Nephron (organoid): ENCODE results near the gene PDZD2.

Experiments
- H3K27ac Mint-ChIP-seq, 3 experiments: 2 replicates each; pipeline ENCODE4 v1.8.0; 2020; ENCODE audit warnings: mixed read lengths in 3 of 3, mild to moderate bottlenecking in 2 of 3, moderate library complexity in 1 of 3
- H3K27me3 Mint-ChIP-seq: 2 replicates; pipeline ENCODE4 v1.8.0; 2021; ENCODE audit warnings: low read depth, mild to moderate bottlenecking, moderate library complexity, mixed read lengths
- H3K36me3 Mint-ChIP-seq: 2 replicates; pipeline ENCODE4 v1.8.0; 2020; ENCODE audit warnings: low read depth, mixed read lengths
- H3K4me1 Mint-ChIP-seq: 2 replicates; pipeline ENCODE4 v1.8.0; 2020; ENCODE audit warnings: mixed read lengths
- H3K4me3 Mint-ChIP-seq, 3 experiments: 2 replicates each; pipeline ENCODE4 v1.8.0; 2020; ENCODE audit warnings: mild to moderate bottlenecking in 3 of 3, mixed read lengths in 3 of 3, moderate library complexity in 2 of 3
- H3K9me3 Mint-ChIP-seq: 2 replicates; pipeline ENCODE4 v1.8.0; 2020; ENCODE audit warnings: mixed read lengths
- TF ChIP-seq, protein P1 (sequence below), 3 experiments: fragments of 200-600 bp; sonication (generic); IDR thresholded peaks; one replicate each; pipeline ENCODE4 v1.5.0; 2021; ENCODE audit warnings: antibody characterized with exemption in 3 of 3; ENCODE audit not compliant: unreplicated experiment in 3 of 3

PDZD2 gene

DNA sequence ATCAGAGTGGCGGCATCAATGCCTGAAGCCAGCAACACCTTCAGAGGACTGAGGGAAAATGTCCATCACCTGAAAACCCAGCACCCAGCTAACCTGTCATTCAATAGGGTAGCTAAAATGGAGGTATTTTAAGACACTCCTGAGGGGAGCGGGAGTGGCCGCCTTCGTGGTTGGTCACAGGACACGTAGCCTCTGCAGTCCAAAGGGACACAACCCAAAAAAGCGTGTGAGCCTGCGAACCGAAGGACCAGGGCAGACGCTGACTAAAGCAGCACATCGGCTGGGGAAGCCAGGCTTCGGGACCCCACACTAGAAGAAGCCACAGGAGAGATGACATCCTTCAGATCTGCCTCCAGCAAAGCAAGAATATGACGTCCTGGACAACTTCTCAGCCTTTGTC is 464.6 kb downstream of the PDZD2 start:
- TF ChIP-seq, protein P1, sequence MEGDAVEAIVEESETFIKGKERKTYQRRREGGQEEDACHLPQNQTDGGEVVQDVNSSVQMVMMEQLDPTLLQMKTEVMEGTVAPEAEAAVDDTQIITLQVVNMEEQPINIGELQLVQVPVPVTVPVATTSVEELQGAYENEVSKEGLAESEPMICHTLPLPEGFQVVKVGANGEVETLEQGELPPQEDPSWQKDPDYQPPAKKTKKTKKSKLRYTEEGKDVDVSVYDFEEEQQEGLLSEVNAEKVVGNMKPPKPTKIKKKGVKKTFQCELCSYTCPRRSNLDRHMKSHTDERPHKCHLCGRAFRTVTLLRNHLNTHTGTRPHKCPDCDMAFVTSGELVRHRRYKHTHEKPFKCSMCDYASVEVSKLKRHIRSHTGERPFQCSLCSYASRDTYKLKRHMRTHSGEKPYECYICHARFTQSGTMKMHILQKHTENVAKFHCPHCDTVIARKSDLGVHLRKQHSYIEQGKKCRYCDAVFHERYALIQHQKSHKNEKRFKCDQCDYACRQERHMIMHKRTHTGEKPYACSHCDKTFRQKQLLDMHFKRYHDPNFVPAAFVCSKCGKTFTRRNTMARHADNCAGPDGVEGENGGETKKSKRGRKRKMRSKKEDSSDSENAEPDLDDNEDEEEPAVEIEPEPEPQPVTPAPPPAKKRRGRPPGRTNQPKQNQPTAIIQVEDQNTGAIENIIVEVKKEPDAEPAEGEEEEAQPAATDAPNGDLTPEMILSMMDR (IDR thresholded peaks at IDR 0.05; ENCODE audit: unreplicated experiment in 3 of 3) = no peak
- peaks cover 19% of the 10 kb centered on the region for H3K4me1 Mint-ChIP-seq
- peaks cover 68% of the 10 kb centered on the region for H3K36me3 Mint-ChIP-seq
- H3K27ac Mint-ChIP-seq = no peak overlapping the region
- H3K9me3 Mint-ChIP-seq = no peaks in the 10 kb centered on the region
- no peak overlapping the region for H3K4me3 Mint-ChIP-seq
- H3K27me3 Mint-ChIP-seq = no peaks in the 10 kb centered on the region

DNA sequence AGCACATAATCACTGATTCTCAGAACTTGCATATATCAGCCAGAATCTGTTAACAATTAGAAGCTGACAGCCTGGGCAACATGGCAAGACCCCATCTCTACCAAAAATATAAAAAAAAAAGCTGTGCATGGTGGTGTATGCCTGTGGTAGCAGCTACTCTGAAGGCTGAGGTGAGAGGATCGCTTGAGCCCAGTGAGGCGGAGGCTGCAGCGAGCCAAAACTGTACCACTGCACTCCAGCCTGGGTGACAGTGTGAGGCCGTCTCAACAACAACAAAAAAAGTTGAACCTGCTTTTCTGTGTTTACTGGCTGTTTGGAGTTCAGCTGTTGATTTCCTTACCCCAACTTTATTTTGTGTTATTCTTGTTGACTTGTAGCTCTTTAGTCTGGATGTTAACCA is 468.4 kb downstream of the PDZD2 start:
- no peak overlapping the region for H3K4me3 Mint-ChIP-seq
- no peaks in the 10 kb centered on the region for H3K27me3 Mint-ChIP-seq
- TF ChIP-seq, protein P1 (IDR thresholded peaks at IDR 0.05; ENCODE audit: unreplicated experiment in 3 of 3) = no peak
- H3K36me3 Mint-ChIP-seq = peaks cover 81% of the 10 kb centered on the region
- H3K4me1 Mint-ChIP-seq = no peaks in the 10 kb centered on the region
- H3K27ac Mint-ChIP-seq = no peak overlapping the region
- no peaks in the 10 kb centered on the region for H3K9me3 Mint-ChIP-seq

DNA sequence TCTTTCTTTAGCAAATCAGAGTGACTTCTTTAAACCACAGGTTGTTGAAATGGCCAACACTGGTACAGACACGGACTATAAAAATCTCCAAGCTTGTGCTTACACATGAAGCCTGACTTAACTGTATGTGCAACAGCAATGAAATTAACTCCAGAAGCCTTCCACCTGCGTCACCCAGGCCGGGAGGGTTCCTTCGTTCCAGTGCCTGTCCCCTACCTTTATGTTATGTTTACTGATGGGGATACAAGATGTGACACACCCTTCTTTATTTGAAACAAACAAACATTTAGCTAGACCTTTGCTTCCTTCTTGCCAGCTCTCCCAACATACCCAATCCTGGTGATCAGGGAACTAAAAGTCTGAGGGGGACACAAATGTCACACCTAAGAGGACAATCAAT is 469.2 kb downstream of the PDZD2 start:
- TF ChIP-seq, protein P1 (IDR thresholded peaks at IDR 0.05; ENCODE audit: unreplicated experiment in 3 of 3) = no peak
- Mint-ChIP-seq H3K4me1 (no peaks in the 10 kb centered on the region), H3K27me3 (no peaks in the 10 kb centered on the region), H3K27ac (no peak overlapping the region), H3K4me3 (no peak overlapping the region), H3K9me3 (no peaks in the 10 kb centered on the region), H3K36me3 (peaks cover 78% of the 10 kb centered on the region)

DNA sequence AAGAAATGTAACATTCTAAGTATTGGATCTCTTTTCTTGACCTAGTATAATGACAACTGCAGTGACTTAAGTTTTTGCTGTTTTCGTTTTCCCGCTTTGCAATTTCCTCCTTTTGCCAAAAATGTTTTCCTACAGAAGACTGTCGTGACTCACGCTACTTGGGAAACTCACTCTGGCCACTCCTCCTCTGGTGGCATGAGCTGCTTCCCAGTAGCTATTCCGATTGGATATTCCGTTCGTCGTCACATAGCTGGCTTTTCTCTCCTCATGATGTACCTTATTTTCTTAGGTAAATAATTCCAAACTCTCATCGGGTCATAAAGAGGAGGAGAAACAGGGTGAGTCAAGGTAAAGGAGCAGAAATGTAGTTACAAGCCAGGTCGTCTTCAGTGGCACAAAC is 470.3 kb downstream of the PDZD2 start:
- Mint-ChIP-seq H3K9me3 (no peaks in the 10 kb centered on the region), H3K27ac (no peak overlapping the region), H3K4me3 (no peak overlapping the region), H3K36me3 (peaks cover 74% of the 10 kb centered on the region), H3K4me1 (no peaks in the 10 kb centered on the region), H3K27me3 (no peaks in the 10 kb centered on the region)
- TF ChIP-seq, protein P1 (IDR thresholded peaks at IDR 0.05; ENCODE audit: unreplicated experiment in 3 of 3) = no peak

DNA sequence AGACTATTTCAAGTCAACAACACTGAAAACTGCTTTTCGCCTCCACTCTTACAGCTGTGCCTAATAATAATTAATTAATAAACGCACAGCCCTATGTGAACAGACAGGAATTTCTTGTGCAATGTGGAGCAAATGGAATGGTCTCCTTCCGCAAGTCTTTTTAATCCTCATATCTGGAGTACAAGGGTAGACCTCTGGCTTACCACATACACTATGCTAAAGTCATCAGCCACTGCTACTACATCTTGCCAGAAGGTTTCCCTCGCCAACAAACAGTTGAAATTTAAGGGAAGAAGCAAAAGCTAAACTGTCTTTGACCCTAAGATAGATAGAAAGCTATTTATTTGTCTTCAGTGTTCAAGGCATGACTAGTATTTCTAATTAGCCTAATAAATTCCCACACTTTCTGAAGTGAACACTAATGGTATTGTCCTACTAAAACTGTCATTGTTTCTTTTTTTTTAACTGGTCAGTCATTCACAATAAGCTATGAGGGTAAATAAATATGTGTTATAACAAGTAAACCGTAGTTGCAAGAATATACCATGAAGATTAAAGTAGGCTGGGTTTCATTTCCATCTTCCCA is 471.3 kb downstream of the PDZD2 start:
- H3K4me1 Mint-ChIP-seq = no peaks in the 10 kb centered on the region
- TF ChIP-seq, protein P1 (IDR thresholded peaks at IDR 0.05; ENCODE audit: unreplicated experiment in 3 of 3) = no peak
- H3K9me3 Mint-ChIP-seq = no peaks in the 10 kb centered on the region
- no peaks in the 10 kb centered on the region for H3K27me3 Mint-ChIP-seq
- H3K27ac Mint-ChIP-seq = no peak overlapping the region
- no peak overlapping the region for H3K4me3 Mint-ChIP-seq
- peaks cover 74% of the 10 kb centered on the region for H3K36me3 Mint-ChIP-seq

DNA sequence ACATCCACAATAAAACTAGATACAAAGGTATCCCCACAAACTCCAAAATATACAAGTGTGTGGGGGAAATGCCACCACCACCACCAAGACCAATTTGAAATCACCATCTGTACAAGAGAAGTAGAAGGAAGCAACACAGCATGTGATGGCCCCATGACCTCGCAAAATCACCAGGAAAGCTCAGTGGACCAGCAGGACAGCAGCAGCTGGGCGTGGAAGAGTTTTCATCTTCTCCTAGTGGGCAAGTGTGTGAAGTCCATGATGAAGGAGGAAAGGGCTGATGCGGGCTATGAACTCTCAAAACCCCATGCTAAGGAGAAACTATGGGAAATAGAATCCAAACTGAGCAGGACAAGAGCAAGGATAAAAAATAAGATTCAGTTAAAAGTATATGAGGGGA is 477.1 kb downstream of the PDZD2 start:
- H3K27ac Mint-ChIP-seq = peak overlapping the region in 1 of 3 experiments; percentile 7
- H3K4me1 Mint-ChIP-seq = no peaks in the 10 kb centered on the region
- peaks cover 59% of the 10 kb centered on the region for H3K36me3 Mint-ChIP-seq
- H3K4me3 Mint-ChIP-seq = no peak overlapping the region
- no peaks in the 10 kb centered on the region for H3K9me3 Mint-ChIP-seq
- TF ChIP-seq, protein P1 (IDR thresholded peaks at IDR 0.05; ENCODE audit: unreplicated experiment in 3 of 3) = no peak
- H3K27me3 Mint-ChIP-seq = no peaks in the 10 kb centered on the region
